Measurements from ENCODE around the gene RNASE8. TPM values are rescaled to one million over a fixed set of nuclear protein-coding genes. Genes with fewer than 3 reads are reported as not detected.

Gene RNASE8
- polyA plus RNA-seq, 3 donors = not detected

GRCh38 chr14:21098892-21099595, 41.4 kb downstream of the RNASE8 start:
- peak overlapping the region; percentile 58 for H2AFZ ChIP-seq (ENCODE audit: insufficient read depth, low read depth, low read length, poor library complexity, severe bottlenecking)
- H3K27me3 ChIP-seq (ENCODE audit: control insufficient read depth in 2 of 2, insufficient read depth in 2 of 2, low read length in 2 of 2) = peaks cover 0 to 3% of the 10 kb centered on the region in 2 donors
- H4K20me1 ChIP-seq (ENCODE audit: insufficient read depth, low read length) = no peaks in the 10 kb centered on the region
- H3K9me3 ChIP-seq (replicated peaks in 1 of 2; ENCODE audit: control insufficient read depth in 1 of 2, insufficient read depth in 1 of 2, low read length in 2 of 2) = no peaks in the 10 kb centered on the region
- Mint-ChIP-seq H3K36me3 (no peaks in the 10 kb centered on the region), H3K4me3 (peak overlapping the region; percentile 83 to 84), H3K9me3 (peaks cover 0 to 2% (median 0%) of the 10 kb centered on the region in 7 donors), H3K27ac (peak overlapping the region in 5 of 7 donors; percentile 63 to 89 (median 70)), H3K27me3 (ENCODE audit: low read depth in 3 of 3) (peaks cover 4 to 18% (median 18%) of the 10 kb centered on the region in 3 donors), H3K4me1 (peaks cover 23% of the 10 kb centered on the region)
- H3K4me1 ChIP-seq (ENCODE audit: control insufficient read depth in 1 of 2, insufficient read depth in 2 of 2, low read length in 2 of 2) = peaks cover 18 to 23% of the 10 kb centered on the region in 2 donors
- 66% methylated on average over 3 of the region's 16 CpGs for WGBS (ENCODE audit: insufficient coverage)
- TF ChIP-seq CTCF (IDR thresholded peaks at IDR 0.05) = no peak
- no peaks in the 10 kb centered on the region for H3K36me3 ChIP-seq (replicated peaks in 1 of 2; ENCODE audit: control insufficient read depth in 1 of 2, insufficient read depth in 2 of 2, low read length in 2 of 2)
- no peak overlapping the region for H3K27ac ChIP-seq (ENCODE audit: low read depth in 1 of 2, low read length in 2 of 2)
- intact Hi-C loops (cut with micrococcal nuclease) = loop anchor here in 1 of 2 donors (10.0 kb wide), 1 partner anchor 414 kb away; the partner anchor contains the start of genes ANG and RNASE4
- no peaks in the 10 kb centered on the region for H3K79me2 ChIP-seq (ENCODE audit: insufficient read depth, low read length)
- peak overlapping the region; percentile 81 for H3K4me2 ChIP-seq (replicated peaks; ENCODE audit: extremely low read depth, low read length, poor library complexity, severe bottlenecking)
- H3K4me3 ChIP-seq (replicated peaks in 1 of 3; ENCODE audit: low read depth in 2 of 3, low read length in 3 of 3) = peak overlapping the region; percentile 46 to 74 (median 63)
- no peak for DNase-seq
- H3K9ac ChIP-seq (ENCODE audit: insufficient read depth, low read length, poor library complexity, severe bottlenecking) = no peak overlapping the region

GRCh38 chr14:21099596-21099985, 42.0 kb downstream of the RNASE8 start:
- no peaks in the 10 kb centered on the region for H3K79me2 ChIP-seq (ENCODE audit: insufficient read depth, low read length)
- no peaks in the 10 kb centered on the region for H3K36me3 ChIP-seq (replicated peaks in 1 of 2; ENCODE audit: control insufficient read depth in 1 of 2, insufficient read depth in 2 of 2, low read length in 2 of 2)
- intact Hi-C loops (cut with micrococcal nuclease) = loop anchor here in 1 of 2 donors (10.0 kb wide), 1 partner anchor 415 kb away; the partner anchor contains the start of genes ANG and RNASE4
- no peaks in the 10 kb centered on the region for H4K20me1 ChIP-seq (ENCODE audit: insufficient read depth, low read length)
- peak overlapping the region; percentile 51 to 83 for H3K4me3 Mint-ChIP-seq
- no peak overlapping the region for H3K9ac ChIP-seq (ENCODE audit: insufficient read depth, low read length, poor library complexity, severe bottlenecking)
- H3K4me1 ChIP-seq (ENCODE audit: control insufficient read depth in 1 of 2, insufficient read depth in 2 of 2, low read length in 2 of 2) = peaks cover 24 to 28% of the 10 kb centered on the region in 2 donors
- peaks cover 0 to 2% (median 0%) of the 10 kb centered on the region in 7 donors for H3K9me3 Mint-ChIP-seq
- no peak overlapping the region for H3K4me3 ChIP-seq (replicated peaks in 1 of 3; ENCODE audit: low read depth in 2 of 3, low read length in 3 of 3)
- peaks cover 4 to 18% (median 18%) of the 10 kb centered on the region in 3 donors for H3K27me3 Mint-ChIP-seq (ENCODE audit: low read depth in 3 of 3)
- no peaks in the 10 kb centered on the region for H3K9me3 ChIP-seq (replicated peaks in 1 of 2; ENCODE audit: control insufficient read depth in 1 of 2, insufficient read depth in 1 of 2, low read length in 2 of 2)
- WGBS (ENCODE audit: insufficient coverage) = 100% methylated on average over 1 of the region's 5 CpGs
- no peak overlapping the region for H2AFZ ChIP-seq (ENCODE audit: insufficient read depth, low read depth, low read length, poor library complexity, severe bottlenecking)
- DNase-seq = no peak
- no peak overlapping the region for H3K4me2 ChIP-seq (replicated peaks; ENCODE audit: extremely low read depth, low read length, poor library complexity, severe bottlenecking)
- TF ChIP-seq CTCF (IDR thresholded peaks at IDR 0.05) = no peak
- no peaks in the 10 kb centered on the region for H3K36me3 Mint-ChIP-seq
- peaks cover 27% of the 10 kb centered on the region for H3K4me1 Mint-ChIP-seq
- no peak overlapping the region for H3K27ac ChIP-seq (ENCODE audit: low read depth in 1 of 2, low read length in 2 of 2)
- H3K27ac Mint-ChIP-seq = no peak overlapping the region
- peaks cover 0 to 3% of the 10 kb centered on the region in 2 donors for H3K27me3 ChIP-seq (ENCODE audit: control insufficient read depth in 2 of 2, insufficient read depth in 2 of 2, low read length in 2 of 2)

Data from CD14-positive monocyte (primary cell).